Neutrophil (primary cell): ENCODE measurements around the gene HCAR2.
A peak's percentile ranks its signal among the peaks of the same experiment; 100 is the strongest.

Experiments used
- H3K27ac ChIP-seq: fragments of 200-600 bp; sonication (generic); 2 replicates; pipeline ENCODE4 v1.5.1; 2016; ENCODE audit warnings: mild to moderate bottlenecking, moderate library complexity
- H3K27me3 ChIP-seq: fragments of 200-600 bp; sonication (generic); 2 replicates; pipeline ENCODE4 v1.6.0; 2016; ENCODE audit warnings: mild to moderate bottlenecking
- H3K36me3 ChIP-seq: fragments of 200-600 bp; sonication (generic); 2 replicates; pipeline ENCODE4 v1.5.1; 2017
- H3K4me1 ChIP-seq, 2 experiments: fragments of 200-600 bp in 1 of 2; sonication (generic) in 1 of 2; 1 replicate in 1 of 2; 2 replicates in 1 of 2; pipeline versions ENCODE4 v1.5.1 to v1.6.1; 2013 to 2016; ENCODE audit warnings: low read depth in 1 of 2, low read length in 1 of 2, mild to moderate bottlenecking in 1 of 2, moderate library complexity in 1 of 2; ENCODE audit not compliant: control insufficient read depth in 1 of 2, insufficient read depth in 1 of 2
- H3K4me3 ChIP-seq, 2 experiments: fragments of 200-600 bp in 1 of 2; sonication (generic) in 1 of 2; 1 replicate in 1 of 2; 2 replicates in 1 of 2; pipeline ENCODE4 v1.5.1; 2013 to 2016; ENCODE audit warnings: low read depth in 1 of 2, low read length in 1 of 2, mild to moderate bottlenecking in 1 of 2, moderate library complexity in 1 of 2
- H3K9me3 ChIP-seq: fragments of 200-600 bp; sonication (generic); 2 replicates; pipeline ENCODE4 v1.5.1; 2016
- CTCF ChIP-seq: fragments of 200-600 bp; sonication (generic); IDR thresholded peaks from 2 replicates; pipeline ENCODE4 v1.5.1; 2016; ENCODE audit warnings: antibody characterized with exemption

The HCAR2 gene

GRCh38 chr12:122668268-122668667 lies 34.9 kb downstream of the HCAR2 start:
- Histone ChIP-seq H3K36me3 (no peaks in the 10 kb centered on the region), H3K4me1 (no peaks in the 10 kb centered on the region), H3K9me3 (no peaks in the 10 kb centered on the region), H3K27ac (no peak overlapping the region), H3K4me3 (no peak overlapping the region), H3K27me3 (peaks cover 3% of the 10 kb centered on the region)
- no peak for TF ChIP-seq CTCF

- Histone ChIP-seq H3K4me3 (no peak overlapping the region), H3K36me3 (no peaks in the 10 kb centered on the region), H3K4me1 (no peaks in the 10 kb centered on the region), H3K27ac (no peak overlapping the region), H3K9me3 (no peaks in the 10 kb centered on the region), H3K27me3 (no peaks in the 10 kb centered on the region)
- TF ChIP-seq CTCF = no peak
Observed at GRCh38 chr12:122665759-122666158, 37.4 kb downstream of the HCAR2 start.

- Histone ChIP-seq H3K27ac (no peak overlapping the region), H3K27me3 (no peaks in the 10 kb centered on the region), H3K9me3 (no peaks in the 10 kb centered on the region), H3K36me3 (no peaks in the 10 kb centered on the region), H3K4me1 (no peaks in the 10 kb centered on the region), H3K4me3 (no peak overlapping the region)
- no peak for TF ChIP-seq CTCF
Observed at GRCh38 chr12:122665349-122665748, 37.8 kb downstream of the HCAR2 start.

GRCh38 chr12:122661938-122662337 lies 41.2 kb downstream of the HCAR2 start:
- Histone ChIP-seq H3K9me3 (no peaks in the 10 kb centered on the region), H3K27ac (no peak overlapping the region), H3K4me3 (no peak overlapping the region), H3K4me1 (peaks cover 7 to 9% of the 10 kb centered on the region in 2 experiments), H3K36me3 (no peaks in the 10 kb centered on the region), H3K27me3 (no peaks in the 10 kb centered on the region)
- TF ChIP-seq CTCF = no peak

GRCh38 chr12:122661246-122661645 lies 41.9 kb downstream of the HCAR2 start:
- Histone ChIP-seq H3K36me3 (no peaks in the 10 kb centered on the region), H3K27ac (no peak overlapping the region), H3K4me1 (peaks cover 7 to 9% of the 10 kb centered on the region in 2 experiments), H3K9me3 (no peaks in the 10 kb centered on the region), H3K4me3 (no peak overlapping the region), H3K27me3 (no peaks in the 10 kb centered on the region)
- TF ChIP-seq CTCF = no peak

GRCh38 chr12:122659579-122659978 lies 43.6 kb downstream of the HCAR2 start:
- Histone ChIP-seq H3K4me3 (no peak overlapping the region), H3K9me3 (no peaks in the 10 kb centered on the region), H3K36me3 (no peaks in the 10 kb centered on the region), H3K27me3 (no peaks in the 10 kb centered on the region), H3K4me1 (peaks cover 7 to 9% of the 10 kb centered on the region in 2 experiments), H3K27ac (peak overlapping the region; percentile 21)
- TF ChIP-seq CTCF = no peak
